GM21825 (cell line): ENCODE measurements around the gene EIF4E3.

Experiments
- ATAC-seq: cut with Tn5 transposase; IDR thresholded peaks from one replicate; pipeline ENCODE4 v1.9.1; 2021; ENCODE audit warnings: mild to moderate bottlenecking, moderate library complexity; ENCODE audit not compliant: unreplicated experiment

Gene EIF4E3

DNA sequence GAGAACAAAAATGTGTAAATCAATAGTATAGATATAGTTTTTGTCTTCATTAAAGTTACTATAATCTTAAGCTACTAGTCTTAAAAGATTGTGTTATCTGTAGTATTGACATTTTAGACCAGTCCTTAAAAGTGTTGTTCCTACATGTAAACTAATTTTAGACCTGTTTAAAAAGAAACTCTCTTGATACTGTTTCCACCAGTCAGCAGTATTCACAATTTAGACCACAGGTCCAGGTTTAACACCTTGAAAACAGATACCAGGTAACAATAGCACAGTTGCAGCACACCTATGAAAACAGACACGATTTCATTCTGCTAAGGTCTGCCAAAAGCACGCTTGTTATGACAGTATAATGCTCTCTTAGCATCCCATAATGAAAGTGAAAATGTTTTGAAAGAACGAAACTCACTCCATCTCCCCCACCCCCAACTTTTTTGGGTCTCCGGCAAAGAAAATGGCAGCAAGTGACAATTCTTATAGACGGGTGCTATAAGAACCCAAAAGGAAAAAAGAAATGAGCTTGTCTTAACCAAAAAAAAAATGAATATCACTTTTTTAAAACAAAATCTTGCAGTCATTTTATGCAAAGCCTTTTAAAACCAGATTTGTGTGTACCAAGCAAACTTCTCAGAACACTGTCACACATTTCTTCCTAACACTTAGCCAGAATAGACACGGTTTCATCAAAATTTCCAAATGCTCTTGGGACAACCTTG is 1.6 kb downstream of the EIF4E3 start:
- ATAC-seq = no peak

- no peak for ATAC-seq
Observed at GRCh38 chr3:71722693-71723092, 2.5 kb downstream of the EIF4E3 start.

GRCh38 chr3:71721651-71722157 is 3.5 kb downstream of the EIF4E3 start:
- ATAC-seq = no peak

- ATAC-seq = no peak
Observed at GRCh38 chr3:71721002-71721401, 4.2 kb downstream of the EIF4E3 start.

DNA sequence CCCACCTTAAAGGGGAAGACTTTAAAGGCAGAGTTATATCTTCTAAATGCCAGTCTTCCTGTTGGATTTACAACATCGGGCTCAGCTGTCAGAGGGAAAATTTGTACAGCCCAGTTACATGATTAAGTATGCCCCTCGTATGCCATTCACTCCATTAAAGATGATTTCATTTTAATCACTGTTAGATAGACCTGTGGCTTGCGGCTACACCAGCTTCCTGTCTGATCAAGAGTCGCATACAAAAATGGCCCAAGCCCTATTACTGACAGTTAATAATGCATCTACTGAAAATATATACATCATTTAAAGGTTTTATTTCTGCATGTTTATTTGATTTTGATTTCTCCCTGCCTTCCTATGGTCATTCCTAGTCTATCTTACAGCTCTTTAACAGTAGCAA is 7.1 kb downstream of the EIF4E3 start:
- ATAC-seq = no peak

DNA sequence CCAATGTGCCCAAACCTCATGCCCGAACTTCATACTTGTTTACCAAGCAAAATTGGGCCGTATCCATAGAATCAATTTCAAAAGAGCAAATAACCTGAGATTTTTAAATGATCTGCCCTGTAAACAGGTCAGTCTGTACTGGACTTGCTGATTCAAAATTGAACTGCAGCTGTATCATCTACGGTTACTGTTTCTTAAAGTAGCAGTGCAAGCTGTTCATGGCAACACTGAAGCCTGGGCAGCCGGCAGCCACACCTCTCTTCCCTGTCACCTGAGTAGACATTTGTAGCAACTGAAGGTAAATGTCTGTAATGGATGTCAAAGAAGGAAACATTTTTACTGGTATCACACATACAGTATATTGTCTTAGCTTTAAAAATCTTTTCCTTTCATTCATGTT is 10.6 kb downstream of the EIF4E3 start:
- ATAC-seq = no peak

GRCh38 chr3:71713041-71713440 is 12.2 kb downstream of the EIF4E3 start:
- no peak for ATAC-seq

GRCh38 chr3:71710906-71711494 is 14.2 kb downstream of the EIF4E3 start:
- no peak for ATAC-seq

DNA sequence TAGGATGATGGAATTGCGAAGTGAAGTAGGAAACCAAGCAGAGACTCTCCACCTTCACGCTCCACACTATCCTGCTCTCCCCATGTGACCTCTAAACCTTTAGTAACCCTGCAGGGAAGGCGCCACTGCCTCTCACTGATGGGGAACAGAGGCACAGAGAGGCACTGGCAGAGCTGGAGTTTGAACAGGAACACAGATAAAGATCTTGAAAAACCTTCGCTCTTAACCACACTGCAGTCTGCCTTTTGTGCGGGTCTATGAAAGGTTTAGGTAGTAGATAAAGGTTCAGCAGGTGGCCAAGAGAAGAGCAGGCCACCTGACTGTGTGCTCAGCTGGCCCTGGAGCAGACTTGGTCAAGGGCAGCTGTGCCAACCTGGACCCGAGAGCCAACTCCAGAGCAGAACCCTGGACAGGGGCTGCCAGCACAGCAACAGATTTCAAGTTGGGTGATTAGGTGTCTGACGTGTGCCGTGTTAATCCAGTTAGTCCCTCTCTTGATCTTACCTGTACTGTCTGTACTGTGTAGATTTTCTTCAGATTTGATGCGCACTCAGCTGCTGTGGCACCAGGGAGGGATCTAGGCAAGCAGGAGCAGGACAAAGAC is 15.2 kb downstream of the EIF4E3 start:
- ATAC-seq = no peak

DNA sequence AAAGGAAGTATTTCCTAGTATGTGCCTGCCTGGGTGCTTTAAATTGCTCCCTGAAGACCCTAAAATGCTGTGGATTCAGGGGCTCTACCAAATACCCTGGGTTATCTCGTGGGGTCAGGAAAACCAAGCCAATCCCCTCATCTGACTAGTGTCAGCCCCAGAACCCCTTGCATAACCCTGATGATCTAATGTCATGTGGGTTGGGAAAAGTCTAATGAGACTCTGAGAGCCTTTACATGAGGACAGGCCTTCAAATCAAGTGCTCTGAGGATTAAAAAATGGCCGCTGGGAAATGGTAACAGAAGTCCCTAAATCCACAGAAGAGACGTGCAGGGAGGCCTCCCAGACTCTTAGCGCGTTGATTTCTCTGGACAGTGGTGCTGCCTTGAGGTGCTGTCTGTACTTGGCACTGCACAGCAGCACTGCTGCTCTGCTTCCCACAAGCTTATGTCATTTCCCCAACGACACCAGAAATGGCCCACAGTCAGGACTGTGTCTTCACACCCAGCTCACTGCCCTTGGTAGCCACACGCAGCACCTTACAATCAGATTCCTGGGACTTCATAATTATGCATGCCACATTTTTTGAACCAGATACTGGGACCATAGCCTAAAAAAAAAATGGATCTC is 16.6 kb downstream of the EIF4E3 start:
- ATAC-seq = no peak

- ATAC-seq = no peak
Observed at GRCh38 chr3:71707595-71707994, 17.6 kb downstream of the EIF4E3 start.

DNA sequence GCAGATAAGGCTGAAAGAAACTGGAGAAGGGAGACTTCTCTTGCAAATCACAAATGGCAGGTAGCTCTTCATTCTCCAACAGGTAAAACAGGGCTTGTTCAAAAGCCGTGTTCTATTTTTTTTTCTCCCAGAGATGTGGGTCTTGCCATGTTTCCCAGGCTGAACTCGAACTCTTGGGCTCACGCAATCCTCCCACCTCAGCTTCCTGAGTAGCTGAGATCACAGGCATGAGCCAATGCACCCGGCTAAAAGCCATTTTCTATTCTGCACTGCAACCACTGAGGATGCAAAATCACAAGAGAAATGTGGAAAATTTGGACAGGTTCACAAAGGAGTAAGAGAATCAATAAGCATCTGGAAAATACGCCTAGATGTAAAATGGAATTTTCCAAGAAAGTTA is 19.5 kb downstream of the EIF4E3 start:
- ATAC-seq = no peak

DNA sequence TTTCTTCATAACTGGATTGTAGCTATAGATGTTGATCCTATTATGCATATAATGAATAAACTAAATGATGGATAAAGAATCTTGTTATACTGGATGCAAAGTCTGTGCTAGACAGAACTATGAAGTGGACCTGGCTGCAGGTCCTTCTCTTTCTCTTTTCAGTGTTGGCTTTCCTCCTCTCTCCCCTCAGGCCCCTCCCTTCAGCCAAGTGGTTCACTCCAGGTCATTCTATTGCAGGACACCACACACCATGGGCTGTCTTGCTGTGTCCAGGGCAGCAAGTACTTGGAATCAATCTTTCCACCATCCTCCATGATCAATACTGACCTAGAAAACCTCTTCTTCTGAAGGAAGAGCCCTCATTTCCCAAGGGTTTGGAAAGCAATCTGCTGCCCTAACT is 20.3 kb downstream of the EIF4E3 start:
- ATAC-seq = no peak

DNA sequence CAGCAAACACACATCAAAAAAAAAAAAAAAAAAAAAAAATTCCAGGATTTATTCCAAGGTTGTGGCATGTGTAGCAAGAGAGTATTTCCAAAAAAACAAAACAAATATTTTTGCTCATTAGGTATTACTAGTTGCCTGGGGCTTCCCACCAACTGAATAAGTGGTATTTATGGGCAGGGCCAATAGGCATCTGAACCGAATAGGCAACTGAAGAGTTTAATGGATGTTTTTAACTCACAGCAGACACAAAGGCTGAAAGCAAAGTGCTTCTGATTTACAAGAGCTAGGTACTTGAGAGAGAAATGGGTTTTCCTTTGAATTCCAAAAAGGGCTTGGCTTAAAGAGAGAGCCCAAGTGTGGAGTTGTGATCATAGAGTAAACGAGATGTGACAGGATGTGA is 21.4 kb downstream of the EIF4E3 start:
- no peak for ATAC-seq

- ATAC-seq = no peak
Observed at GRCh38 chr3:71702131-71703024, 22.8 kb downstream of the EIF4E3 start.

- ATAC-seq = no peak
Observed at GRCh38 chr3:71701251-71701762, 23.9 kb downstream of the EIF4E3 start.

- no peak for ATAC-seq
Observed at GRCh38 chr3:71695000-71695482, 30.2 kb downstream of the EIF4E3 start.

GRCh38 chr3:71694358-71694999 is 30.7 kb downstream of the EIF4E3 start:
- no peak for ATAC-seq

DNA sequence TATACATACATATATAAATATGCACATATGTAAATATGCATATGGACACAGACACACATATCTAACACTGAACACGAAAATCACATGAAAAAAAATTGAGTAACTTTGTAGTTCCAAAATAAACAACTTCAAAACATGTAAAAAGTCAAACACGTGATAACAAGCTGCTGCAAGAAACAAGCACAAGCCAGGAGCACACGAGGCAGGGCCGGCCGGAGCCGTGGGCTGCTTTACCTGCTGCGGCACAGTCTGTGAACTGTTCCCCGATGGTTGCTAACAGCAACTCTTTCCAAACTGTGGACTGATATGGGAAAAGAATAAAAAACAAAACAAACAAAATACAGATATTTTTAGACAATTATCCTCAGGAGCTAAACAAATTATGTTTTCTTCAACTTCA is 31.6 kb downstream of the EIF4E3 start:
- ATAC-seq = no peak

DNA sequence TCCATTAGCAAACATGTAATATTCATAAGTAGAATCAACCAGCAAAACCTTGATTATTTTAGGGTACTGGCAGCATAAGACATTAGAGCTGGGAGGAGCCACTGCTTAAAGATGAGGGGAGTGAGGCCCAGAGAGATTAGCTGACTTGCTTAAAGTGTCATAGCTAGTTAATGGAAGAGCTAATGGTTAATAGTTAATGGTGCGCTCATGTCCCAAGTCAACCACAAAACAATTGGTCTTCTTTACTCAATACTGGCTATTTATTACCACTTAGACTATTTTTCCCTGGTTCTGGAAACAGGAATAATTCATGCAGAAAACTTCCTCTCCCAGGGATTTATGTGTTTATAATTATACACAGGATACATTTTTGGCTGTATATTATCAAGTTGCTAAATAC is 33.1 kb downstream of the EIF4E3 start:
- ATAC-seq = no peak
